Measurements from ENCODE around the gene TBC1D1. TPM values are rescaled to one million over a fixed set of nuclear protein-coding genes. Genes with fewer than 3 reads are reported as not detected.

Gene TBC1D1
- total and polyA plus RNA-seq, 2 donors (not counting 3 experiments of a cell fraction or from before 2014, with no cell fraction given), result 63.5 to 116 TPM

- BruUV-seq (replicated peaks), result no TSS peak
Measured at GRCh38 chr4:38177641-38178391, 286.9 kb downstream of the TBC1D1 start.

More at GRCh38 chr4:38177641-38178391, 286.9 kb downstream of the TBC1D1 start:
- no peaks in the 10 kb centered on the region for H4K20me1 ChIP-seq (replicated peaks; ENCODE audit: control insufficient read depth, extremely low read depth, insufficient read depth, low read length)
- no peaks in the 10 kb centered on the region for H3K27me3 ChIP-seq (ENCODE audit: control insufficient read depth in 2 of 2, insufficient read depth in 2 of 2, low read length in 2 of 2)
- no peaks in the 10 kb centered on the region for H3K36me3 ChIP-seq (ENCODE audit: control insufficient read depth in 2 of 2, extremely low read depth in 1 of 2, insufficient read depth in 2 of 2, low read length in 2 of 2)
- H3K4me3 ChIP-seq (replicated peaks in 1 of 3; ENCODE audit: insufficient read depth in 1 of 3, low read depth in 1 of 3, low read length in 3 of 3), result no peak overlapping the region
- ChIA-PET CTCF (interaction anchor here (0.9 to 8.3 kb wide), 11 partner anchors 9 to 581 kb away, joined by 3 to 133 read pairs (median 28); no protein-coding TSS in a partner anchor), POLR2A (no interaction called here)
- no peak for FAIRE-seq
- no peaks in the 10 kb centered on the region for H3K9me1 ChIP-seq (replicated peaks; ENCODE audit: control insufficient read depth, extremely low read depth, insufficient read depth, low read length)
- DNase-seq (ENCODE audit: low read depth, low spot score), result no peak
- dilution Hi-C loops (cut with MboI; ENCODE audit: extremely low pct_ligation_motif_present, low sequenced_read_pairs) (no loop called here), intact Hi-C loops (cut with micrococcal nuclease) (loop anchor here (2.0 to 5.0 kb wide), 2 partner anchors 605 to 679 kb away; partner anchors contain the start of genes TLR10 and TLR6)
- no peaks in the 10 kb centered on the region for H3K9me3 ChIP-seq (replicated peaks; ENCODE audit: control insufficient read depth, insufficient read depth, low read length)
- peak overlapping the region; percentile 14 for H2AFZ ChIP-seq (ENCODE audit: low read depth, low read length)
- TF ChIP-seq POLR2AphosphoS5 (IDR thresholded peaks at IDR 0.05; ENCODE audit: insufficient read depth, low read depth, low read length), result no peak
- no peak for TF ChIP-seq EZH2 (IDR thresholded peaks at IDR 0.05; ENCODE audit: borderline replicate concordance, low read depth, low read length, severe bottlenecking)
- TF ChIP-seq POLR2A (IDR thresholded peaks at IDR 0.05; ENCODE audit: low read depth, low read length), result no peak
- no peak for TF ChIP-seq JUN (IDR thresholded peaks at IDR 0.05; ENCODE audit: borderline replicate concordance, insufficient read depth, insufficient read length, low read depth)
- no peak for TF ChIP-seq FOS (IDR thresholded peaks at IDR 0.05; ENCODE audit: borderline replicate concordance, insufficient read depth, low read length)
- TF ChIP-seq MAX (IDR thresholded peaks at IDR 0.05; ENCODE audit: insufficient read depth, insufficient read length), result no peak
- TF ChIP-seq MYC (IDR thresholded peaks at IDR 0.05; ENCODE audit: low read depth, low read length), result no peak
- TF ChIP-seq GATA2 (IDR thresholded peaks at IDR 0.05; ENCODE audit: insufficient read depth, insufficient read length, low read depth, low read length), result no peak
- TF ChIP-seq CTCF (IDR thresholded peaks at IDR 0.05; ENCODE audit: extremely low read depth in 1 of 2, insufficient read depth in 1 of 2, low read depth in 1 of 2, low read length in 2 of 2), result no peak
- peaks cover 18% of the 10 kb centered on the region for H3K4me1 ChIP-seq (ENCODE audit: control insufficient read depth, extremely low read depth, insufficient read depth, low read length)
- H3K79me2 ChIP-seq (ENCODE audit: control insufficient read depth, insufficient read depth, low read length), result no peaks in the 10 kb centered on the region
- no peak overlapping the region for H3K4me2 ChIP-seq (ENCODE audit: insufficient read depth, low read length)
- H3K27ac ChIP-seq (ENCODE audit: insufficient read depth, low read depth, low read length), result no peak overlapping the region
- no peak overlapping the region for H3K9ac ChIP-seq (replicated peaks; ENCODE audit: extremely low read depth, insufficient read depth, low read length)

All from endothelial cell of umbilical vein (primary cell).